Measurements from ENCODE around the gene KCNH6. TPM values are rescaled to one million over a fixed set of nuclear protein-coding genes. Genes with fewer than 3 reads are reported as not detected.
A peak's percentile ranks its signal among the peaks of the same experiment; 100 is the strongest.

KCNH6 gene
- polyA plus RNA-seq, 3 donors, result not detected

- no peaks in the 10 kb centered on the region for H3K27me3 Mint-ChIP-seq (ENCODE audit: low read depth in 3 of 3)
- H3K9me3 ChIP-seq (replicated peaks in 1 of 2; ENCODE audit: control insufficient read depth in 1 of 2, insufficient read depth in 1 of 2, low read length in 2 of 2), result no peaks in the 10 kb centered on the region
Measured at GRCh38 chr17:63571632-63572310, 48.6 kb downstream of the KCNH6 start.

DNA sequence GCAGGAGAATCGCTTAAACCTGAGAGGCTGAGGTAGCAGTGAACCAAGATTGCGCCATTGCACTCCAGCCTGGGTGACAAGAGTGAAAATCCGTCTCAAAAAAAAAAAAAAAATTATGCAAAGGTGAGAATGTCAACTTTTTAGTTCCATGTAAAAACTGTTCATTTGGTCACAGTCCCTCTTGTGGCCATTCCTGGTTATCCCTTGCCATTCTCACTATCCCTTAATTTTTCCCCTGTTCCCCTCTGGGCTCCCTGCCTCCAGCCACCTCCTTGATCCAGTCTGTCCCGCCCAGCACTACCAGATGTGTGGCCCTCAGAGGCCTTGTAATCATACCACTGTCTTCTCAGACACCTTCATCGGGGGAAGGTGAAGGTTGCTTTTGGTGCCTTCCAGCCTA lies 50.5 kb downstream of the KCNH6 start:
- 80% methylated on average over 4 of the region's 5 CpGs for WGBS (ENCODE audit: insufficient coverage)
- H3K9me3 ChIP-seq (replicated peaks in 1 of 2; ENCODE audit: control insufficient read depth in 1 of 2, insufficient read depth in 1 of 2, low read length in 2 of 2), result no peaks in the 10 kb centered on the region
- no peak overlapping the region for H3K27ac ChIP-seq (ENCODE audit: low read depth in 1 of 2, low read length in 2 of 2)
- no peak overlapping the region for H2AFZ ChIP-seq (ENCODE audit: insufficient read depth, low read depth, low read length, poor library complexity, severe bottlenecking)
- no peaks in the 10 kb centered on the region for H3K4me1 Mint-ChIP-seq
- H3K27ac Mint-ChIP-seq, result peak overlapping the region in 2 of 7 donors; percentile 43 to 48
- no peak for DNase-seq
- no peaks in the 10 kb centered on the region for H3K27me3 ChIP-seq (ENCODE audit: control insufficient read depth in 2 of 2, insufficient read depth in 2 of 2, low read length in 2 of 2)
- H4K20me1 ChIP-seq (ENCODE audit: insufficient read depth, low read length), result peaks cover 100% of the 10 kb centered on the region
- H3K4me3 ChIP-seq (replicated peaks in 1 of 3; ENCODE audit: low read depth in 2 of 3, low read length in 3 of 3), result no peak overlapping the region
- H3K4me1 ChIP-seq (ENCODE audit: control insufficient read depth in 1 of 2, insufficient read depth in 2 of 2, low read length in 2 of 2), result no peaks in the 10 kb centered on the region
- peaks cover 0 to 5% (median 0%) of the 10 kb centered on the region in 7 donors for H3K9me3 Mint-ChIP-seq
- intact Hi-C loops (cut with micrococcal nuclease), result no loop called here
- peaks cover 20 to 26% of the 10 kb centered on the region in 2 donors for H3K36me3 Mint-ChIP-seq
- peaks cover 100% of the 10 kb centered on the region for H3K79me2 ChIP-seq (ENCODE audit: insufficient read depth, low read length)
- no peak overlapping the region for H3K9ac ChIP-seq (ENCODE audit: insufficient read depth, low read length, poor library complexity, severe bottlenecking)
- TF ChIP-seq CTCF (IDR thresholded peaks at IDR 0.05), result peak; percentile 22
- H3K27me3 Mint-ChIP-seq (ENCODE audit: low read depth in 3 of 3), result no peaks in the 10 kb centered on the region
- no peak overlapping the region for H3K4me2 ChIP-seq (replicated peaks; ENCODE audit: extremely low read depth, low read length, poor library complexity, severe bottlenecking)
- no peak overlapping the region for H3K4me3 Mint-ChIP-seq
- H3K36me3 ChIP-seq (replicated peaks in 1 of 2; ENCODE audit: control insufficient read depth in 1 of 2, insufficient read depth in 2 of 2, low read length in 2 of 2), result peaks cover 8 to 23% of the 10 kb centered on the region in 2 donors

More at GRCh38 chr17:63571632-63572310, 48.6 kb downstream of the KCNH6 start:
- Histone ChIP-seq H4K20me1 (ENCODE audit: insufficient read depth, low read length) (peaks cover 100% of the 10 kb centered on the region), H3K9ac (ENCODE audit: insufficient read depth, low read length, poor library complexity, severe bottlenecking) (no peak overlapping the region), H3K36me3 (replicated peaks in 1 of 2; ENCODE audit: control insufficient read depth in 1 of 2, insufficient read depth in 2 of 2, low read length in 2 of 2) (peaks cover 3 to 21% of the 10 kb centered on the region in 2 donors), H3K79me2 (ENCODE audit: insufficient read depth, low read length) (peaks cover 100% of the 10 kb centered on the region), H2AFZ (ENCODE audit: insufficient read depth, low read depth, low read length, poor library complexity, severe bottlenecking) (no peak overlapping the region), H3K4me2 (replicated peaks; ENCODE audit: extremely low read depth, low read length, poor library complexity, severe bottlenecking) (no peak overlapping the region), H3K27me3 (ENCODE audit: control insufficient read depth in 2 of 2, insufficient read depth in 2 of 2, low read length in 2 of 2) (no peaks in the 10 kb centered on the region), H3K27ac (ENCODE audit: low read depth in 1 of 2, low read length in 2 of 2) (no peak overlapping the region), H3K4me3 (replicated peaks in 1 of 3; ENCODE audit: low read depth in 2 of 3, low read length in 3 of 3) (no peak overlapping the region), H3K4me1 (ENCODE audit: control insufficient read depth in 1 of 2, insufficient read depth in 2 of 2, low read length in 2 of 2) (no peaks in the 10 kb centered on the region)
- Mint-ChIP-seq H3K36me3 (peaks cover 17 to 29% of the 10 kb centered on the region in 2 donors), H3K4me1 (no peaks in the 10 kb centered on the region), H3K9me3 (peaks cover 0 to 5% (median 0%) of the 10 kb centered on the region in 7 donors), H3K4me3 (no peak overlapping the region), H3K27ac (peak overlapping the region in 1 of 7 donors; percentile 28)
- intact Hi-C loops (cut with micrococcal nuclease), result no loop called here
- DNase-seq, result no peak
- no peak for TF ChIP-seq CTCF (IDR thresholded peaks at IDR 0.05)
- no CpG with 5 or more reads among the region's 1 CpG for WGBS (ENCODE audit: insufficient coverage)

Measured in CD14-positive monocyte (primary cell).